IMR-90 (cell line): Measurements from ENCODE around the gene TADA2A. TPM values are rescaled to one million over a fixed set of nuclear protein-coding genes. Genes with fewer than 3 reads are reported as not detected.
A peak's percentile ranks its signal among the peaks of the same experiment; 100 is the strongest.

ENCODE experiments used
- ATAC-seq: fragments of 200-7000 bp; cut with Tn5 transposase; 2 replicates; pipeline ENCODE4 v1.9.1; 2020; ENCODE audit warnings: low read depth, mild to moderate bottlenecking, moderate library complexity
- BruUV-seq: library from RNA; stranded (reverse); fragments of 400-500 nt; replicated peaks from 2 replicates; lab custom pipeline; 2021; lab: Mats Ljungman, UMichigan
- CTCF ChIA-PET: fragments of 300-600 bp; formaldehyde crosslinking; extraction: SDS; loops from one replicate; lab custom pipeline; 2021; ENCODE audit warnings: antibody characterized with exemption; lab: Yijun Ruan, JAX
- POLR2A ChIA-PET: fragments of 300-600 bp; sonication (Branson Sonifier 250); formaldehyde crosslinking; loops from one replicate; lab custom pipeline; 2022; ENCODE audit warnings: antibody characterized with exemption; ENCODE audit not compliant: unreplicated experiment; lab: Charles Lee
- DNase-seq: peaks from one replicate; pipeline ENCODE4 v3.0.0; 2013
- H2AFZ ChIP-seq: replicated peaks from 2 replicates; pipeline ENCODE3; 2013; ENCODE audit warnings: low read length, mild to moderate bottlenecking; ENCODE audit not compliant: poor library complexity
- H2AK5ac ChIP-seq: 2 replicates; pipeline ENCODE4 v1.6.1; 2013; ENCODE audit warnings: low read depth, low read length, inconsistent platforms
- H2AK9ac ChIP-seq: replicated peaks from 2 replicates; pipeline ENCODE3; 2013; ENCODE audit warnings: mild to moderate bottlenecking, low read depth, low read length, moderate library complexity; ENCODE audit not compliant: poor library complexity
- H2BK120ac ChIP-seq: 2 replicates; pipeline ENCODE4 v1.6.1; 2013; ENCODE audit warnings: low read depth, low read length, inconsistent platforms
- H2BK15ac ChIP-seq: 3 replicates; pipeline ENCODE4 v1.6.1; 2013; ENCODE audit warnings: low read depth, low read length, inconsistent platforms
- H2BK20ac ChIP-seq: 2 replicates; pipeline ENCODE4 v1.6.1; 2013; ENCODE audit warnings: low read depth, mild to moderate bottlenecking, inconsistent platforms, low read length, moderate library complexity
- H2BK5ac ChIP-seq: 2 replicates; pipeline ENCODE4 v1.6.1; 2013; ENCODE audit warnings: mild to moderate bottlenecking, low read depth, low read length, inconsistent platforms; ENCODE audit not compliant: poor library complexity, severe bottlenecking
- H3K14ac ChIP-seq: replicated peaks from 2 replicates; pipeline ENCODE4 v1.6.1; 2013; ENCODE audit warnings: low read depth, low read length, inconsistent platforms
- H3K18ac ChIP-seq: 2 replicates; pipeline ENCODE4 v1.6.1; 2013; ENCODE audit warnings: low read depth, low read length, control low read depth
- H3K23ac ChIP-seq: 2 replicates; pipeline ENCODE4 v1.6.1; 2013; ENCODE audit warnings: low read depth, low read length, inconsistent platforms
- H3K27ac ChIP-seq: 2 replicates; pipeline ENCODE4 v1.5.1; 2013; ENCODE audit warnings: mild to moderate bottlenecking, control low read depth, low read length; ENCODE audit not compliant: insufficient read depth
- H3K27me3 ChIP-seq: 2 replicates; pipeline ENCODE4 v1.6.1; 2013; ENCODE audit warnings: low read length; ENCODE audit not compliant: control insufficient read depth, insufficient read depth
- H3K36me3 ChIP-seq: 2 replicates; pipeline ENCODE4 v1.6.1; 2013; ENCODE audit warnings: low read length, mixed read lengths; ENCODE audit not compliant: control insufficient read depth, insufficient read depth
- H3K4ac ChIP-seq: 2 replicates; pipeline ENCODE4 v1.6.1; 2013; ENCODE audit warnings: low read depth, low read length, inconsistent platforms
- H3K4me1 ChIP-seq: 2 replicates; pipeline ENCODE4 v1.6.1; 2013; ENCODE audit warnings: low read length, mixed read lengths; ENCODE audit not compliant: control insufficient read depth, insufficient read depth
- H3K4me2 ChIP-seq: 2 replicates; pipeline ENCODE4 v1.6.1; 2013; ENCODE audit warnings: low read depth, mild to moderate bottlenecking, control low read depth, low read length, moderate library complexity
- H3K4me3 ChIP-seq: 2 replicates; pipeline ENCODE4 v1.5.1; 2013; ENCODE audit warnings: low read depth, mild to moderate bottlenecking, control low read depth, low read length, moderate library complexity; ENCODE audit not compliant: insufficient read depth
- H3K56ac ChIP-seq: 2 replicates; pipeline ENCODE4 v1.6.1; 2013; ENCODE audit warnings: low read length, inconsistent platforms; ENCODE audit not compliant: insufficient read depth; ENCODE audit errors: extremely low read depth
- H3K79me1 ChIP-seq, 2 experiments: 2 replicates each; pipeline ENCODE4 v1.6.1; 2013; ENCODE audit warnings: low read length in 2 of 2, inconsistent platforms in 1 of 2, low read depth in 1 of 2
- H3K9ac ChIP-seq: 2 replicates; pipeline ENCODE4 v1.6.1; 2013; ENCODE audit warnings: low read depth, low read length, control low read depth
- H3K9me1 ChIP-seq: 2 replicates; pipeline ENCODE4 v1.6.1; 2013; ENCODE audit warnings: low read length, inconsistent platforms; ENCODE audit not compliant: insufficient read depth
- H3K9me3 ChIP-seq: 2 replicates; pipeline ENCODE4 v1.6.1; 2013; ENCODE audit warnings: low read length; ENCODE audit not compliant: control insufficient read depth, insufficient read depth
- H4K20me1 ChIP-seq: 2 replicates; pipeline ENCODE4 v1.6.1; 2013; ENCODE audit warnings: low read length, inconsistent platforms; ENCODE audit not compliant: insufficient read depth
- H4K5ac ChIP-seq: 2 replicates; pipeline ENCODE4 v1.6.1; 2013; ENCODE audit warnings: mild to moderate bottlenecking, low read depth, low read length, control low read depth
- H4K8ac ChIP-seq, 2 experiments: 2 replicates each; pipeline ENCODE4 v1.6.1; 2013; ENCODE audit warnings: low read depth in 2 of 2, low read length in 2 of 2, control low read depth in 1 of 2, inconsistent platforms in 1 of 2
- H4K91ac ChIP-seq: 2 replicates; pipeline ENCODE4 v1.6.1; 2013; ENCODE audit warnings: low read depth, low read length, inconsistent platforms; ENCODE audit not compliant: insufficient read depth
- BHLHE40 ChIP-seq: fragments of 150-350 bp; IDR thresholded peaks from 2 replicates; pipeline ENCODE4 v1.6.1; 2016; ENCODE audit warnings: mild to moderate bottlenecking, low read depth, low read length
- CHD1 ChIP-seq: IDR thresholded peaks from 2 replicates; pipeline ENCODE4 v1.6.1; 2012; ENCODE audit warnings: low read depth, low read length, improper control_type of control experiment
- ELK1 ChIP-seq: fragments of 150-350 bp; IDR thresholded peaks from 2 replicates; pipeline ENCODE4 v1.6.1; 2016; ENCODE audit warnings: low read depth, mild to moderate bottlenecking, low read length, moderate library complexity, borderline replicate concordance
- FOS ChIP-seq: fragments of 150-350 bp; IDR thresholded peaks from 2 replicates; pipeline ENCODE4 v1.6.1; 2016; ENCODE audit warnings: low read depth, low read length
- MAFK ChIP-seq: IDR thresholded peaks from 2 replicates; pipeline ENCODE4 v1.6.1; 2012; ENCODE audit warnings: low read depth, low read length, improper control_type of control experiment
- MXI1 ChIP-seq: IDR thresholded peaks from 2 replicates; pipeline ENCODE4 v1.6.1; 2012; ENCODE audit warnings: low read depth, mild to moderate bottlenecking, low read length, moderate library complexity, borderline replicate concordance
- NFE2L2 ChIP-seq: fragments of 150-350 bp; IDR thresholded peaks from 2 replicates; pipeline ENCODE4 v1.6.1; 2016; ENCODE audit warnings: low read depth, mild to moderate bottlenecking, low read length
- POLR2A ChIP-seq: IDR thresholded peaks from 2 replicates; pipeline ENCODE4 v1.6.1; 2012; ENCODE audit warnings: mild to moderate bottlenecking, low read depth, low read length
- RCOR1 ChIP-seq: IDR thresholded peaks from 2 replicates; pipeline ENCODE4 v1.6.1; 2012; ENCODE audit warnings: mild to moderate bottlenecking, low read length, improper control_type of control experiment; ENCODE audit not compliant: insufficient replicate concordance
- RFX5 ChIP-seq: IDR thresholded peaks from 2 replicates; pipeline ENCODE4 v1.8.0; 2012; ENCODE audit warnings: low read depth, mild to moderate bottlenecking, low read length, moderate library complexity
- SMC3 ChIP-seq: fragments of 150-350 bp; IDR thresholded peaks from 2 replicates; pipeline ENCODE4 v1.6.1; 2016; ENCODE audit warnings: low read depth, mild to moderate bottlenecking, antibody characterized with exemption, low read length, moderate library complexity
- USF2 ChIP-seq: fragments of 150-350 bp; IDR thresholded peaks from 2 replicates; pipeline ENCODE4 v1.6.1; 2017; ENCODE audit warnings: mild to moderate bottlenecking, antibody characterized with exemption, low read length, low read depth
- WGBS, 2 experiments: methylation state at CpG; one replicate each; pipeline versions ENCODE4 v1.1.5 to v1.1.7; 2013; ENCODE audit warnings: missing lambda C conversion rate in 2 of 2; ENCODE audit not compliant: insufficient read length in 1 of 2; ENCODE audit errors: extremely low coverage in 2 of 2; 5-methylcytosine and 5-hydroxymethylcytosine counted together
- dilution Hi-C: fragments of 300-500 bp; cut with HindIII; formaldehyde crosslinking; loops from one replicate; pipeline ENCODE4 v1.14.3; 2018; ENCODE audit warnings: low sequenced_read_pairs; ENCODE audit not compliant: unreplicated experiment
- in situ Hi-C: fragments of 300-500 bp; cut with MboI; formaldehyde crosslinking; loops from 3 replicates; pipeline ENCODE4 v1.14.3; 2019; ENCODE audit warnings: low sequenced_read_pairs, inconsistent platforms, mixed read lengths
- intact Hi-C: fragments of 100-400 bp; cut with micrococcal nuclease; formaldehyde crosslinking; loops from 2 replicates; pipeline ENCODE4 v1.10.0; 2022
- polyA plus RNA-seq, 3 experiments: library from polyadenylated mRNA; depleted of rRNA; stranded (reverse); fragments of >200 nt; gene quantifications; 2 replicates each; pipeline ENCODE4 v1.2.3, GENCODE V29; 2012; ENCODE audit warnings: low replicate concordance in 1 of 3
- total RNA-seq: library from RNA; depleted of rRNA; stranded (reverse); fragments of >200 nt; gene quantifications from 2 replicates; pipeline ENCODE4 v1.2.3, GENCODE V29; 2012

The TADA2A gene
- total and polyA plus RNA-seq, 2 of the 4 experiments (the other 2 are of a cell fraction): 13.1 to 19.7 TPM

- Histone ChIP-seq H3K27me3 (no peaks in the 10 kb centered on the region), H4K5ac (peak overlapping the region; percentile 11; the same call in 1 of the 2 replicates), H3K79me1 (peaks cover 0 to 50% of the 10 kb centered on the region in 2 experiments; a peak in 2 of 4 replicates), H3K4me1 (peaks cover 17% of the 10 kb centered on the region), H2BK15ac (peak overlapping the region; percentile 79; the same call in 2 of the 3 replicates), H3K14ac (peak overlapping the region; percentile 97), H3K9me1 (peaks cover 12% of the 10 kb centered on the region), H3K18ac (peak overlapping the region; percentile 38), H3K9ac (peak overlapping the region; percentile 68), H3K9me3 (no peaks in the 10 kb centered on the region), H3K4me3 (peak overlapping the region; percentile 95), H3K36me3 (no peaks in the 10 kb centered on the region; the same call in 1 of the 2 replicates), H2BK120ac (peak overlapping the region; percentile 94), H3K4me2 (peak overlapping the region; percentile 84), H4K20me1 (peaks cover 49% of the 10 kb centered on the region), H3K23ac (peak overlapping the region; percentile 95), H3K27ac (peak overlapping the region; percentile 86), H2AFZ (peak overlapping the region; percentile 46), H3K56ac (peak overlapping the region; percentile 92), H2AK5ac (peak overlapping the region; percentile 92), H2BK20ac (peak overlapping the region; percentile 49; the same call in 1 of the 2 replicates), H4K91ac (peak overlapping the region; percentile 95), H4K8ac (peak overlapping the region; percentile 51 to 55; a peak in 3 of 4 replicates), H2BK5ac (peak overlapping the region; percentile 85), H2AK9ac (peak overlapping the region; percentile 88), H3K4ac (peak overlapping the region; percentile 87)
- DNase-seq (peak; percentile 93), ATAC-seq (peak; percentile 31)
- WGBS, 2 experiments: 17% methylated on average over 7 of the region's 24 CpGs; no CpG with 5 or more reads in 1 of the 2 experiments
- intact Hi-C loops: loop anchor here (2.0 to 5.0 kb wide), 3 partner anchors 44 to 889 kb away; partner anchors contain the start of genes ACACA, MRM1 and TADA2A
- POLR2A ChIA-PET: no interaction called here
- BruUV-seq: no TSS peak
- in situ Hi-C loops: no loop called here
- dilution Hi-C loops: no loop called here
- CTCF ChIA-PET: interaction anchor here (0.6 kb wide), 1 partner anchor 14 kb away, joined by 3 read pairs; no protein-coding TSS in a partner anchor
- no peak for TF ChIP-seq RCOR1
- no peak for TF ChIP-seq SMC3
- 0 out of 2 replicates have a peak, but pooled peaks have one; percentile 47 for TF ChIP-seq USF2
- TF ChIP-seq BHLHE40: no peak
- TF ChIP-seq POLR2A: peak; percentile 92
- peak; percentile 98 for TF ChIP-seq MXI1
- TF ChIP-seq MAFK: no peak
- TF ChIP-seq NFE2L2: no peak
- TF ChIP-seq RFX5: no peak
- no peak for TF ChIP-seq ELK1
- peak; percentile 68 for TF ChIP-seq CHD1
- TF ChIP-seq FOS: peak; percentile 85
Observed at GRCh38 chr17:37490638-37491614, 84.2 kb downstream of the TADA2A start.
